COLO829 (cell line): ENCODE results near the gene BAHCC1.

Source experiments
- DNase-seq: peaks from one replicate; pipeline ENCODE4 v3.0.0; 2012; ENCODE audit warnings: low spot score

Gene BAHCC1

GRCh38 chr17:81480140-81481072, 85.1 kb downstream of the BAHCC1 start:
- DNase-seq = no peak

- peak; percentile 70 for DNase-seq
Observed at GRCh38 chr17:81481073-81481799, 86.0 kb downstream of the BAHCC1 start.

GRCh38 chr17:81481815-81482505, 86.7 kb downstream of the BAHCC1 start:
- DNase-seq = no peak

GRCh38 chr17:81482673-81483072, 87.4 kb downstream of the BAHCC1 start:
- no peak for DNase-seq

GRCh38 chr17:81483085-81483861, 88.0 kb downstream of the BAHCC1 start:
- DNase-seq = no peak

- no peak for DNase-seq
Observed at GRCh38 chr17:81483862-81484194, 88.6 kb downstream of the BAHCC1 start.

GRCh38 chr17:81484195-81484979, 89.1 kb downstream of the BAHCC1 start:
- DNase-seq = peak; percentile 58

GRCh38 chr17:81486199-81486810, 91.0 kb downstream of the BAHCC1 start:
- DNase-seq = no peak

GRCh38 chr17:81487089-81487486, 91.8 kb downstream of the BAHCC1 start:
- DNase-seq = no peak

- peak; percentile 82 for DNase-seq
Observed at GRCh38 chr17:81487487-81488275, 92.4 kb downstream of the BAHCC1 start.

GRCh38 chr17:81488276-81488860, 93.1 kb downstream of the BAHCC1 start:
- DNase-seq = no peak

- no peak for DNase-seq
Observed at GRCh38 chr17:81489012-81489997, 94.0 kb downstream of the BAHCC1 start.

GRCh38 chr17:81489998-81490992, 95.0 kb downstream of the BAHCC1 start:
- no peak for DNase-seq

GRCh38 chr17:81491181-81491581, 95.9 kb downstream of the BAHCC1 start:
- DNase-seq = no peak

GRCh38 chr17:81491761-81492160, 96.5 kb downstream of the BAHCC1 start:
- no peak for DNase-seq

GRCh38 chr17:81492202-81492601, 96.9 kb downstream of the BAHCC1 start:
- no peak for DNase-seq

- no peak for DNase-seq
Observed at GRCh38 chr17:81492706-81493105, 97.4 kb downstream of the BAHCC1 start.
